HG02642 (cell line): Measurements from ENCODE around the gene B3GNT2.
"Not testable (repeated sequence)": the region's sequence is repeated elsewhere in the genome, so short reads cannot be mapped to it uniquely, and the experiment has no call there.

Experiments
- ATAC-seq: cut with Tn5 transposase; IDR thresholded peaks from one replicate; pipeline ENCODE4 v1.9.1; 2021; ENCODE audit warnings: mild to moderate bottlenecking; ENCODE audit not compliant: unreplicated experiment, poor library complexity

B3GNT2 gene

GRCh38 chr2:62184512-62185230 is 11.2 kb upstream of the B3GNT2 start:
- no peak for ATAC-seq

GRCh38 chr2:62185475-62186155 is 10.3 kb upstream of the B3GNT2 start:
- ATAC-seq = no peak

GRCh38 chr2:62186156-62186905 is 9.6 kb upstream of the B3GNT2 start:
- ATAC-seq = no peak

GRCh38 chr2:62187246-62187645 is 8.7 kb upstream of the B3GNT2 start:
- ATAC-seq = no peak

- ATAC-seq = no peak
Observed at GRCh38 chr2:62188416-62188815, 7.5 kb upstream of the B3GNT2 start.

GRCh38 chr2:62189196-62189595 is 6.7 kb upstream of the B3GNT2 start:
- ATAC-seq = no peak

GRCh38 chr2:62192811-62193210 is 3.1 kb upstream of the B3GNT2 start:
- ATAC-seq = no peak

- ATAC-seq = no peak
Observed at GRCh38 chr2:62194558-62195420, 1.1 kb upstream of the B3GNT2 start.

GRCh38 chr2:62196278-62196901 is 475 bp downstream of the B3GNT2 start:
- peak; percentile 36 for ATAC-seq

- no peak for ATAC-seq
Observed at GRCh38 chr2:62197011-62197924, 1.4 kb downstream of the B3GNT2 start.

GRCh38 chr2:62197925-62198633 is 2.2 kb downstream of the B3GNT2 start:
- ATAC-seq = no peak

GRCh38 chr2:62198854-62199253 is 2.9 kb downstream of the B3GNT2 start:
- ATAC-seq = not testable (repeated sequence)

- no peak for ATAC-seq
Observed at GRCh38 chr2:62199392-62200125, 3.6 kb downstream of the B3GNT2 start.

- ATAC-seq = no peak
Observed at GRCh38 chr2:62200291-62200841, 4.5 kb downstream of the B3GNT2 start.

GRCh38 chr2:62200868-62201267 is 5.0 kb downstream of the B3GNT2 start:
- ATAC-seq = no peak

- no peak for ATAC-seq
Observed at GRCh38 chr2:62201307-62201706, 5.4 kb downstream of the B3GNT2 start.

- no peak for ATAC-seq
Observed at GRCh38 chr2:62202019-62202722, 6.3 kb downstream of the B3GNT2 start.
